Non-pigmented ciliary epithelial cell (primary cell): ENCODE results near the gene RBMX.
"Not testable (repeated sequence)": the region's sequence is repeated elsewhere in the genome, so short reads cannot be mapped to it uniquely, and the experiment has no call there.

ENCODE experiments used
- DNase-seq: peaks from one replicate; pipeline ENCODE4 v3.0.0-alpha.2; 2010; ENCODE audit warnings: low read depth

The RBMX gene

DNA sequence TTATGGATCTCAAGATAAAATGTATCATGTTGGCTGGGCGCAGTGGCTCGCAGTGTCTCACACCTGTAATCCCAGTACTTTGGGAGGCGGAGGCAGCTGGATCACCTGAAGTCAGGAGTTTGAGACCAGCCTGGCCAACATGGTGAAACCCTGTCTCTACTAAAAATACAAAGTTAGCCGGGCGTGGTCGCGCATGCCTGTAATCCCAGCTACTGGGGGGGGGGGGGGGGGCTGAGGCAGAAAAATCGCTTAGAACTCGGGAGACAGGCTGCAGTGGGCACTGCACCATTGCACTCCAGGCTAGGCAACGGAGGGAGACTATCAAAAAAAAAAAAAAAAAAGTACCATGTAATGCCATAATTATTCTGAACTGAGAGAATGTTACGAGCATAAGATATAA is 2.1 kb downstream of the RBMX start:
- no peak for DNase-seq

DNA sequence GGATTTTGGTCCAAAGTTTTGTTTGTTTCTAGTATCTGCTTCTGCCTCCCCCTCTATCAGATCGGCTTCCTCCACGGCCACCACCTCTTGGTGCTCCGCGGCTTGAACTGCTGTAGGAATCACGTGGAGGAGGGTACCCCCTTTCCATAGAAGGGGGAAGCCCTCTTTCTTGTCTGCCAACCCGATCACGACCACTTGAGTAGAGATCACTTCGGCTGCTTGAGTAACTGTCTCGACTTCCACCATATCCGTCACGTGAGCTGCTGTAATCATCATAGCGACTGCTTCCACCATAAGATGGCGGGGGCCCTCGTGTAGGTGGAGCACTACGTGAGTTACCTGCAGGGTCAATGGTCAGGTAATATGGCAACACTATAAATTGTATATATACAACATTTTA is 6.4 kb downstream of the RBMX start:
- DNase-seq = not testable (repeated sequence)

DNA sequence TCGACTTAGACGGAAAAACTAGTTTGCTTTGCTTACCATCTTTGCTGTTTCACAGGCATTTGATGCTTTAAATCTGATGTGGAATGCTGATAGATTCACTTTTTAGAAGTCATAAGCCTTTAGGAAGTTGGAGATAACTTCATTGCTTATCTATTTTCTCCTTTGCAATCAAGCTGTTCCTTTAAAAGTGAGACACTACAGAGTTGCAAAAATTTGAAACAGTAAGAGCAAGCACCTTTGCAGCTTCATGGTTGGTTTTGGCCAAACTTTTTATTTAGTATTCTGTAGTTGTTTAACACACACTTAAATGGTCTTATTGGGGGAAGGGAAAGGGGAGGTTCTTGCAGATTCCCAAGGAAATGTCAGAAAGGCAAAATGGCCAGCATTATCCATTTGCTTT is 7.3 kb downstream of the RBMX start:
- DNase-seq = not testable (repeated sequence)

DNA sequence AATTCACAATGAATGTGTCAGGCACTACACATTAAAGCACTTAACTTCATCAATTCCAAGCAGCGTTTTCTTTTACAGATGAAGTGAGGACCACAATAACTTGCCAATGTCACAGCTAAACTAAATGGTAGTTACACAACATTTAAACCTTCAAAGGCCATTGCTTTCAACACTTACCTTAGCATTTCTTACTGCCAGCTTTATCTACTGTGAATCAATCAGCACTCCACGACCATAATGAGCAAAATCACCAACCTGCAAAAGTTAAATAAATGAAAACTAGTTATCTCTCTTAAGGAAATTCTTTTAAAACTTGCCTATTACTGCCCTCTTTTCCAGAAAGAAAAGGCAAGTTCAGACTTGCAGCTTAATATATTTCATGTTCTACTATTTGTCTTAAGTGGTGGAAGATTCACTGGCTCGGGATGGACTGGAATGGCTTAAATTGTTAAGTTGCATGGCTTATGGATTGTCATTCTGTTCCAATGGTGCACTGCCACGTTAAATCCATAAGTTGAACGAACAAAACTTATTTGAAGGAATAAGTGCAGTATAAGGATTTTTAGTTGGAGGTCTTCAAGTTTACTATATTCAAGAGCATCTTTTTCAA is 8.3 kb downstream of the RBMX start:
- DNase-seq = no peak

DNA sequence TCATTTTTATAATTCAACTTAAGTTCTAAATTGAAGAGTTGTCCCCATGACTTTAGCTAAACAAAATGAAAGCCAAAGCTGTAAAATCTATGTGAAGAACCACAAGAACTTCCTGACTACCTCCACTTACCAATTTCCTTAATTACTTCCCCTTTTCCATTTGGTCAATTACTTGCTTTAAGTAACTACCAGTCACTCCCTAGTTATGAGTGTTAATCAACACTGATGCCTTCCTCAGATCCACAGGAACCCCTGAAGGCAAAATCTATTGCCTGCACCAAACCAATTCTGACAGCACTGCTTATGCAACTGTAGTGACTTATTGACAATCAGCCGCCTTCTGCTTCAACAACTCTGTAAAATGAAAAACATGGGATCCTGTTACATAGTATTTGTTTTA is 10.5 kb downstream of the RBMX start:
- no peak for DNase-seq

DNA sequence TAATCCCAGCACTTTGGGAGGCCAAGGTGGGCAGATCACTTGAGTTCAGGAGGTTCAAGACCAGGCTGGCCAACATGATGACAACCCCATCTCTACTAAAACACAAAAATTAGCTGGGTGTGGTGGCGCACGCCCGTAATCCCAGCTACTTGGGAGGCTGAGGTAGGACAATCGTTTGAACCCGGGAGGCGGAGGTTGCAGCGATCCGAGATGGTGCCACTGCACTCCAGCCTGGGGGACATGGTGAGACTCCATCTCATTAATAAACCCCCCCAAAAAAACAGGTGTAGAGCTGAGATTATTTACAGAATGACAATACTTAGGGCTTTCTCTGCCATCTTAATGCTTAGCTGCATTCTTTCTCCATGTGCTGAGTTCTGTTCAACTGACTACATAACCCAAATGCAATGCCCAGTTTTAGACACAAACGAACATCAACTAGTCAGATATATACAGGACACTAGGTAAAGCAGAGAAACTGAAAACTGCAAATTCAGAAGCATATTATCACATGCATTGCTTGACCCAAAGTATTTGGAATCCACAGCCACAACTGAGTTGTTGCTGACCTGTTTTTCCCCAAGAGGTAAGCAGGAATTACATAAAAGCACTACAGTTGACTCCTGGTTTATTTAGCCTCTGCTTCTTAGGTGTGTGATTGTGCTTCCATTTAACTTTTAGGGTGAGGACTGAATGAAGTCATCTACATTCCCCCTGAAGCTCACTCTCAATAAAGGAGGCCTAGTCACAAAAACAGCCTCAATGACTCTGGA is 12.1 kb downstream of the RBMX start:
- DNase-seq = no peak

DNA sequence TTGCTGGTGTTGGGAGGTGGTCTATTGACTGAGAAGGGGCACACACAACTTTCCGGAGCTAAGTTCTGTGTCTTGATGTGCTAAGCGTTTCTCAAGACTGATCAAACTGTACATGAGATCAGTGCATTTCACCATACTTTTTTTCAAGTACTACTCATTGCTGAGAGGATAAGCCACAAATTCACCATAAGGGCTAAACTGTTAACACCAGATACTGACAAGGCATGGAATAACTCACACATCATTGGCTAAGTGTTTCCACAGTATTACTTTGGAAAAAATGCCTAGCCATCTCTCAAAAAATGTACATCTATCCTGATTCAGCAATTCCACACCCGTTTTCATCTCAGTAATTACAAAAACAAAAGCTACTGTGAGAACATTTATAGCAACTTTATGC is 13.0 kb downstream of the RBMX start:
- DNase-seq = no peak

DNA sequence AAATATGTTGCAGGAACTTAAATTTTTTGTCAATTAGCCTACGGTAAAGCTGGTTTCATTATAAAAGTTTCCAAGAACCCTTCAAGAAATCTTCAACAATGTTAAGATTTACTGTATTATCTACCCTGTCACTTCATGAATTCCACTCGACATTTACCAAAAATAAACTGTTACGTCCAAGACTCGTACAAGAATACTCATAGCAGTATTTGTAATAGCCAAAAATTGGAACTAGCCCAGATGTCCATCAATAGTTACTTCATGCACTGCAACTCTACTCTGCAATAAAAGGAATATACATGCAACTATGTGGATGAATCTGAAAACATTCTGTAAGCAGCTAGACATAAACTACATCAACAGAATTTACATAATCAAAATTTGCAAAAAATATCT is 13.4 kb downstream of the RBMX start:
- DNase-seq = no peak

DNA sequence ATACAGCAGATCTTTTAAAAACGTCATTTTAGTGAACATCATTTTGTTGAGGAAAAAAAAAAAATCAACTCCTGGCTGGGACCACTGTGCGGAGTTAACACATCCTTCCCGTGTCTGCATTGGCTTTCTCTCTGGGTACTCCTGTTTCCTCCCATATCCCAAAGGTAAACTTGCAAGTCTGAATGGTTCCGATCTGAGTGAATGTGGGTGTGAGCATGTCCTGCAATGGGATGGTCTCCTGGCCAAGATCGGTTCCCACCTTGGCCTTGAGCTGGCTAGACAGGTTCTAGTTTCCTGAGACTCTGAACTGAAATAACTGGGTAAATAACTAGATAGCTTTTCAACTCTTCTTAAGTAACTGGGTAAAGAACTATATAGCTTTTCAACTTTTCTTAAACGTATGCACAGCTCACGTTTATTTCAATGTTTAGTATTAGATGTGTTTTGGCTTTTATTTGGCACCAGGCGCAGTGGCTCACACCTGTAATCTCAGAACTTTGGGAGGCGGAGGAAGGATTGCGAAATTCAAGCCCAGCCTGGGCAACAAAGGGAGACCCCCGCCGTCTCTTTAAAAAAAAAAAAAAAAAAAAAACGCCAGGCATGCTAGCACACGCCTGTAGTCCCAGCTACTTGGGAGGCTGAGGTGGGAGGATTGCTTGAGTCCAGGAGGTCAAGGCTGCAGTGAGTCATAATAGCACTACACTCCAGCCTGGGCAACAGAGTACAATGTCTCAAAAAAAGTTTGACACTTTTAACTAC is 14.0 kb downstream of the RBMX start:
- DNase-seq = no peak

DNA sequence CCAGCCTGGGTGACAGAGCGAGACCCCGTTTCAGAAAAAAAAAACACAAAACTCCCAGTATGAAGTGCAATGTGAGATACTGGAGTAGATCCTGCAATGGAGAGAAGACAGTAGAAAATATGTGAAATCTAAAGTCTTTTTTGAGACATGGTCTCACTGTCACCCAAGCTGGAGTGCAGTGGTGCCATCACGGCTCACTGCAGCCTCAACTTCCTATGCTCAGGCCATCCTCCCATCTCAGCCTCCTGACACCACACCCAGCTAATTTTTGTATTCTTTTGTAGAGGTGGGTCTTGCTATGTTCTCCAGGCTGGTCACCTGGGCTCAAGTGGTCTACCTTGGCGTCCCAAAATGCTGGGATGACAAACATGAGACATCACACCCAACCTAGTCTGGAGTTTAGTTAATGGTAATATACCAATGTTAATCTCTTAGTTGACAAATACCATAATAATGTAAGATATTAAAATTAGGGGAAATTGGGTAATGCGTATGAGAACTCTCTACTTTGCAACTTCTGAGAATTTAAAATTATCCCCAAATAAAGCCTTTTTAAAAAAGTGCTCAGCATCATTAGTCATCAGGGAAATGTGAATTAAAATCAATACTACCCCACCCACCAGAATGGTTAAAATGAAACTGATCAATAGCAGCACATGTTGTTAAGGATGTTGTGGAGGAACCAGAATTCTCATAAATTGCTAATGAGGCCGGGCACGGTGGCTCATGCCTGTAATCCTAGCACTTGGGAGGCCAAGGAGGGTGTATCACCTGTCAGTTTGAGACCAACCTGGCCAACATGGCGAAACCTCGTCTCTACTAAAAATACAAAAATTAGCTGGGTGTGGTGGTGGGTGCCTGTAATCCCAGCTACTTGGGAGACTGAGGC is 15.0 kb downstream of the RBMX start:
- DNase-seq = no peak

DNA sequence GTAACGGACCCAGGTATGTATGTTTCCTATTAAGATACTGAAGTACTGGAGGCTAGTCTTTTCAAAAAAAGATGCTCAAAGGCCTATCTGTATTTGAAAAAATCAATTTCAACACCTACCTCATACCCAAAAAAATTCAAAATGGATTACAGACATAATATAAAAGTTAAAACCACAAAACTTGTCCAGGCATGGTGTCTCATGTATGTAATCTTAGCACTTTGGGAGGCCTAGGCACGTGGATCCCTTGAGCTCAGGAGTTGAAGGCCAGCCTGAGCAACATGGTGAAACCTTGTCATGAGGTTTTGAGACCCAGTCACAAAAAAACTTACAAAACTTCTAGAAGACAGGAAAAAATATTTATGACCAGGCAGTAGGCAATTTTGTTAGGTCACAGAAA is 16.7 kb downstream of the RBMX start:
- DNase-seq = no peak

DNA sequence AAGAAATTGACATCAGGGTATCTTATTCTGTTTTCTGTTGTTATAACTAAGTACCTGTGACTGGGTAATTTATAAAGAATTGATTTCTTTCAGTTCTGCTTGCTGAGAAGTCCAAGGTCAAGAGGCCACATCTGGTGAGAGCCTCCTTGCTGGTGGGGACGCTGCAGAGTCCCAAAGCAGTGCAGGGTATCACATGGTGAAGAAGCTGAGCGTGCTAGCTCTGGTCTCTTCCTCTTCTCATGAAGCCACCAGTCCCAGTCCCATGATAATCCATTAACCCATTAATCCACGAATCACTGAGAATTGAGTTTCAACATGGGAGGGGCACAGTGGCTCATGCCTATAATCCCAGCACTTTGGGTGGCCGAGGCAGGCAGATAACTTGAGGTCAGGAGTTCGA is 18.0 kb downstream of the RBMX start:
- DNase-seq = no peak

DNA sequence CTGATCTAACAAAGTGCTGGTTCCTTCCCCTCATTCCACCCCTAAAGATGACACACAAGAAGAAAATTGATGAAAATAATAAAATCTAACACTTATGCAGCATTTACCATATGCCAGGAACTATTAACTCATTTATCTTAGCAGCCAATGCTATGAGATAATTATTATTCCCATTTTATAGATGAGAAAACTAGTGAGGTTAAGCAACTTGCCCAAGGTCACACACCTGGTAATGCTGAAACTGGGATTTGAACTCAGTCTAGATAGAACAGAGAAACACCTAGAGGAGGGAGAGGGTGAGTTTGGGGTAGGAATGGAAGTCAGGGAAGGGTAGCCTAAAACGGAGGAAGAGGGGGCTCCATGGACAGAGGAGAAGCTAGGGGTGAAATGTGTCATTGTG is 18.6 kb downstream of the RBMX start:
- DNase-seq = no peak

DNA sequence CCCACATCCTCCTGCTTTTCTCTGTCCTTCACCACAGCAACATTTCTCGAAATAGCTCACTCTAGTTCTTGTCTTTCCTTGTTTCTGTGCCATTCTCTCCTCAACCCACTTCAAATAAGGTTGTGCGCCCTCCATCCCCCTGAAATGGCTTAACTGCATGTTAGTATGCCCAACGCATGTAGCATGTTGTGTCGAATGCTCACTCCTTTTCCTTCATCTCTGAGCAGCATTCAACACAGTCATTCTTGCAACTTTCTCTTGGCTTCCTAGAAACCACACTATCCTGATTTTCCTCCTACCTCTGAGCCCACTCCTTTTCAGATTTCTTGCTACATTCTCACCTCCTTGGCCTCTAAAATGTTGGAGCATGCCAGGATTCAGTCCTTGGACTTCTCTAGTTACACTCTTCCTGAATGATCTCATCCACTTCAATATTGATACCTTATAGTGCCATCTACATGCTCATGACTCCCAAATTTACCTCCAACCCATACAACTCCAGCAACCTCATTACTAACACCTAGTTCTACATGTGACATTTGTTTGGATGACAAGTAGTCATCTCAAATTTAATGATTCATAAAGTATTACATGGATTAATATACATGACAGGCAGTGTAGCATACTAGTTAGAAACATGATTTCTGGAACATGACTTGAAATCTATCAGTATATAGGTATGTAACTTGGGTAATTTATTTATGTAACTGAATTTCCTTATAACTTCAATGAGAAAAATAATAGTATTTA is 22.3 kb downstream of the RBMX start:
- no peak for DNase-seq

DNA sequence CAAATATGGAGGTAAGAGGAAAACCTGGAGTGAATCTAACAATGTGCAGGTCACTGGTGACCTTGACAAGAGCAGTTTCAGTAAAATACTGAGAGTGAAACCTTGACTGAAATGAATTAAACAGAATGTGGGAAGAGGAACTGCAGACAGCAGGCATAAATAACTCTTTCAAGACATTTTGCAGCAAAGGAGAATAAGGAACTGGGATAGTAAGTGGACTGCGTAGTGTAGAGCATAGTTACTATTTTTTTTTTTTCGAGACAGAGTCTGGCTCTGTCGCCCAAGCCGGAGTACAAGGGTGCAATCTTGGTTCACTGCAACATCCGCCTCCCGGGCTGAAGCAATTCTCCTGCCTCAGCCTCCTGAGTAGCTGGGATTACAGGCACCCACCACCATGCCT is 24.0 kb downstream of the RBMX start:
- DNase-seq = no peak

DNA sequence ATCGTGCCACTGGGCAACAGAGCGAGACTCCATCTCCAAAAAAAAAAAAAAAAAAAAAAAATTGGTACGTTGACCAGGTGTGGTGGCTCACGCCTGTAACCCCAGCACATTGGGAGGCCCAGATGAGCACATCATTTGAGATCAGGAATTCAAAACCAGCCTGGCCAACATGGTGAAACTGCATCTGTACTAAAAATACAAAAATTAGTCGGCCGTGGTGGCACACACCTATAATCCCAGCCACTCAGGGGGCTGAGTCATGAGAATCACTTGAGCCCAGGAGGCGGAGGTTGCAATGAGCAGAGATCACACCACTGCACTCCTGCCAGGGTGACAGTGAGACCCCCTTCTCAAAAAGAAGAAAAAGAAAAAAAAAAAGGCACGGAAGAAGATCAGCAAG is 24.5 kb downstream of the RBMX start:
- no peak for DNase-seq

DNA sequence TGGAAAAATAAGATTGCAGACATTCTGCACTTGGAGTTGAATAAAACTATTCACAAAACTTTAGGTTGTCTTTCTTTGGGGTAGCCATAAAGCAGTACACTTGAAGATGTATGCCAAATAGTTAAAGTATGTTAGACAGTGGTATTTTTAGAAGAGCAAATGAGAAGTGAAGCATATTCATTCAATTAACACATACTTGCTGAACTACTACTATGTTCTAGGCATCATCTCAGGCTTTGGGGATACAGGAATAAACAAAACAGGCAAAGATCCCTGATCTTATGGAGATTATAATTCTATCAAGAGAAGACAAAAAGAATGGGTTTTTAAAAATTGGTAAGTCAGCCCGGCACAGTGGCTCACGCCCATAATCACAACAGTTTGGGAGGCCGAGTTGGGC is 29.0 kb downstream of the RBMX start:
- DNase-seq = no peak

DNA sequence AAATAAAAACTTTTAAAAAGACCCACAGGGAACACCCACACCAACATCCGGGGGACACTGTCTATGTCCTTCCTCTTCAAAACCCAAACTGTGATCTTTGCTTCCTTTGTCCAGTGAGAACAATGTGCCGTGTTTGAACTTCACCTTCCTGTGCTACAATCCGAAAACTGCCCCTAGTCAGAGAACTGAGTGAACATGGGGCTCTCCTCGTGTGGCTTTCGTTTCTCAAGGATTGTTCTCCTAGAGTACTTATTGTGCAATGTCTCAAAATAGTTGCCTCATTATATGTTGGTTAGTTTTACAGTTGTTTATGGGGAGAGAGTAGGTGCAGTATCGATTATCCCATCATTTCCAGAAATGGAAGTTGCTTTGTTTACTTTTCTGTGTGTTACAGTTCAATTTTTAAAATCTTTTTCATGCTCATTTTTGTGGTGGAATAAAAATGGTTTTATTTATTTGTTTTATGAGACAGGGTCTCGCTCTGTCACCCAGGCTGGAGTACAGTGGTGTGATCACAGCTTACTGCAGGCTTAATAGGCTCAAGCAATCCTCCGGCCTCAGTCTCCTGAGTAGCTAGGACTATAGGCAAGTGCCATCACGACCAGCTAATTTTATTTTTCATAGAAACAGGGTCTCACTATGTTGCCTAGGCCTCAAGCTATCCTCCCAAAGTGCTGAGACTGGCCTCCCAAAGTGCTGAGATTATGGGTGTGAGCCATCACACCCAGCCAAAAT is 29.9 kb downstream of the RBMX start:
- DNase-seq = no peak

DNA sequence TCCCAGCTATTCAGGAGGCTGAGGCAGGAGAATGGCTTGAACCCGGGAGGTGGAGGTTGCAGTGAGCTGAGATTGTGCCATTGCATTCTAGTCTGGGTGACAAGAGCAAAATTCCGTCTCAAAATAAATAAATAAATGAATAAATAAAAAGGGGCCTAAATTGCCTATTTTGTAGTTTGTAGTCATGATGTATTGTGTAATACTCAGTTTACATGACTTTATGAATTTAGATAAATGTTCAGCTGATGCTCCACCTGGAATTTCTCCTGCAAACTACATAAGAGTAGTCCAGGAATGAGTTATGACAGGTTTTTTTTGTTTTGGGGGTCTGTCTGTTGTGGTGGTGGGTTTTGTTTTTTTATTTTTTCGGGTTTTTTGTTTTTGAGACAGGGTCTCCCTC is 31.1 kb downstream of the RBMX start:
- DNase-seq = no peak

DNA sequence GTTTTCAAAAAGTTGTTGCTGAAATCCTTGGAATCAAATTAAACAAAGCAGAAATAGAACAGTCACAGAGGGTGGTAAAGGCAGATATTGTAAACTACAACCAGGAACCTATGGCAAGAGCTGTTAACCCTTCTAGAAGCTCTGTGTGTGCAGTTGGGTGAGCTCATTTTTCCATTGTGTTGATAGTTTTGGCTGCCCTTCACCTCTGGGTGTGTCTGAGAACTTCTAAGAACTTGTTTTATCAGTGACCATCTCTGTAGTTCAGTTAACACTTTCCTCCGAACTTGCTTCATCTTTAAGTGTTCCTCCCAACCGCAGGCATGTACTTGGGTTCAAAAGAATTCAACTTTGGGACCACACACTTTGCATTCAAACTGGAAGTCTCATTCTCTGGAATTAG is 32.7 kb downstream of the RBMX start:
- DNase-seq = peak; percentile 6

DNA sequence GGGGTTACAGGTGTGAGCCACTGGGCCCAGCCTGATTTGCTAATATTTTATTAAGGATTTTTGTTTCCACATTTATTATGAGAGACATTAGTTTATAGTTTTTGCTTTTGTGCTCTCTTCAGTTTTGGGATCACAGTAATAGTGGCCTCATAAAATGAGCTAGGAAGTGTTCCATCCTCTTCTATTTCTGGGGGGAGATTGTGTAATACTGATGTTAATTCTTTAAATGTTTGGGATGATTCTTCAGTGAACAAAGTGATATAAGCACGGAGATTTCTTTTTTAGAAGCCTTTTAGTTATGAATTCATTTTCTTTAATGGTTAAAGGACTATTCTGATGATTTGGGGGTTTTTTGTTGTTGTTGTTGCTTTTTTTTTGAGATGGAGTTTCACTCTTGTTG is 41.3 kb downstream of the RBMX start:
- DNase-seq = no peak
